Stimulated activated CD8-positive, alpha-beta memory T cell treated with anti-CD3 and anti-CD28 coated beads, Interleukin-15, amount 100 ng/mL, for 4 hours (primary cell): ENCODE data around the gene IFNA21.
"Not testable (repeated sequence)": the region's sequence is repeated elsewhere in the genome, so short reads cannot be mapped to it uniquely, and the experiment has no call there.

Source experiments
- DNase-seq, 2 donors: peaks; one replicate each; pipeline ENCODE4 v3.0.0-alpha.2; 2020; ENCODE audit warnings: low read depth in 2 of 2

Gene IFNA21

GRCh38 chr9:21166560-21166959, at the start of gene IFNA21:
Gene IFNA21 (minus strand): TSS chr9:21166660. CDS start chr9:21166612, 48 bp downstream.
- not testable (repeated sequence) for DNase-seq

- not testable (repeated sequence) for DNase-seq
These were observed 47.2 kb upstream of the IFNA21 start for GRCh38 chr9:21213411-21214326.

GRCh38 chr9:21212160-21212559, 45.7 kb upstream of the IFNA21 start:
- DNase-seq: not testable (repeated sequence)

GRCh38 chr9:21210782-21211181, 44.3 kb upstream of the IFNA21 start:
- not testable (repeated sequence) for DNase-seq

GRCh38 chr9:21210311-21210710, 43.9 kb upstream of the IFNA21 start:
- DNase-seq: no peak

GRCh38 chr9:21207043-21207442, 40.6 kb upstream of the IFNA21 start, which contains the start of gene IFNA10:
Gene IFNA10 (minus strand): TSS chr9:21207143. CDS start chr9:21207097, 46 bp downstream.
- not testable (repeated sequence) for DNase-seq

GRCh38 chr9:21205204-21205603, 38.7 kb upstream of the IFNA21 start:
- no peak for DNase-seq

GRCh38 chr9:21202105-21202504, 35.6 kb upstream of the IFNA21 start, which contains the start of gene IFNA7:
Gene IFNA7 (minus strand): TSS chr9:21202205. CDS start chr9:21202165, 40 bp downstream.
- DNase-seq: not testable (repeated sequence)

- DNase-seq: not testable (repeated sequence)
These were observed 28.7 kb upstream of the IFNA21 start for GRCh38 chr9:21194867-21195776.

GRCh38 chr9:21187487-21187886, 21.0 kb upstream of the IFNA21 start, which contains the start of gene IFNA4:
Gene IFNA4 (minus strand): TSS chr9:21187587. CDS start chr9:21187531, 56 bp downstream.
- DNase-seq: not testable (repeated sequence)

GRCh38 chr9:21182810-21183736, 16.6 kb upstream of the IFNA21 start:
- not testable (repeated sequence) for DNase-seq

- no peak for DNase-seq
These were observed 8.2 kb upstream of the IFNA21 start for GRCh38 chr9:21174671-21175070.

GRCh38 chr9:21172156-21172555, 5.7 kb upstream of the IFNA21 start:
- DNase-seq: no peak

GRCh38 chr9:21171351-21171750, 4.9 kb upstream of the IFNA21 start:
- DNase-seq: no peak

- DNase-seq: no peak
These were observed 944 bp downstream of the IFNA21 start for GRCh38 chr9:21165516-21165915.

GRCh38 chr9:21160178-21160577, 6.3 kb downstream of the IFNA21 start:
- peak in 1 of 2 donors; percentile 19 for DNase-seq

GRCh38 chr9:21155501-21155900, 11.0 kb downstream of the IFNA21 start:
- no peak for DNase-seq

GRCh38 chr9:21154018-21154608, 12.3 kb downstream of the IFNA21 start:
- no peak for DNase-seq

GRCh38 chr9:21153336-21154017, 13.0 kb downstream of the IFNA21 start:
- DNase-seq: no peak

GRCh38 chr9:21144603-21145002, 21.9 kb downstream of the IFNA21 start:
- no peak for DNase-seq
